WTC11 (cell line): ENCODE measurements around the gene EYS. TPM values are rescaled to one million over a fixed set of nuclear protein-coding genes. Genes with fewer than 3 reads are reported as not detected.

Experiments
- ATAC-seq: fragments of 200-7000 bp; cut with Tn5 transposase; 2 replicates; pipeline ENCODE4 v1.10.0; 2021; ENCODE audit warnings: mild to moderate bottlenecking, moderate library complexity
- CTCF ChIA-PET: fragments of 300-600 bp; sonication (Branson Sonifier 250); formaldehyde crosslinking; loops from one replicate; lab custom pipeline; 2021; ENCODE audit warnings: antibody characterized with exemption; lab: Charles Lee
- POLR2A ChIA-PET: fragments of 350-600 bp; sonication (Branson Sonifier 250); formaldehyde crosslinking; loops from one replicate; lab custom pipeline; 2021; ENCODE audit warnings: antibody characterized with exemption; lab: Charles Lee
- DNase-seq: peaks from one replicate; pipeline ENCODE4 v3.0.0; 2021; ENCODE audit warnings: low spot score
- H3K27ac Mint-ChIP-seq: 2 replicates; pipeline ENCODE4 v1.8.0; 2021; ENCODE audit warnings: mixed read lengths
- H3K27me3 Mint-ChIP-seq: 2 replicates; pipeline ENCODE4 v1.8.0; 2021; ENCODE audit warnings: low read depth, mild to moderate bottlenecking, moderate library complexity, mixed read lengths
- H3K36me3 Mint-ChIP-seq: 2 replicates; pipeline ENCODE4 v1.8.0; 2021; ENCODE audit warnings: mixed read lengths
- H3K4me1 Mint-ChIP-seq: 2 replicates; pipeline ENCODE4 v1.8.0; 2022; ENCODE audit warnings: mixed read lengths
- H3K4me3 Mint-ChIP-seq: 2 replicates; pipeline ENCODE4 v1.8.0; 2021; ENCODE audit warnings: mild to moderate bottlenecking, moderate library complexity, mixed read lengths
- H3K9me3 Mint-ChIP-seq: 2 replicates; pipeline ENCODE4 v1.8.0; 2021; ENCODE audit warnings: mixed read lengths
- FOXJ3 ChIP-seq: sonication (generic); formaldehyde crosslinking; IDR thresholded peaks from 2 replicates; pipeline ENCODE4 v1.9.0; 2021; ENCODE audit warnings: missing genetic modification reagents, mild to moderate bottlenecking, borderline replicate concordance
- FOXP1 ChIP-seq: sonication (generic); formaldehyde crosslinking; IDR thresholded peaks from 2 replicates; pipeline ENCODE4 v1.8.0; 2022; ENCODE audit warnings: missing genetic modification reagents, mild to moderate bottlenecking, moderate library complexity, borderline replicate concordance
- GABPB1 ChIP-seq: sonication (generic); formaldehyde crosslinking; IDR thresholded peaks from 2 replicates; pipeline ENCODE4 v1.8.1; 2023; ENCODE audit warnings: mild to moderate bottlenecking, missing genetic modification reagents
- MYBL2 ChIP-seq: sonication (generic); formaldehyde crosslinking; IDR thresholded peaks from 2 replicates; pipeline ENCODE4 v1.8.1; 2023; ENCODE audit warnings: mild to moderate bottlenecking, moderate library complexity, missing genetic modification reagents
- NFYB ChIP-seq: sonication (generic); formaldehyde crosslinking; conservative IDR thresholded peaks from 2 replicates; pipeline ENCODE4 v1.8.0; 2022; ENCODE audit warnings: low read depth, missing genetic modification reagents
- NR2C2 ChIP-seq: sonication (generic); formaldehyde crosslinking; IDR thresholded peaks from 2 replicates; pipeline ENCODE4 v1.8.0; 2022; ENCODE audit warnings: mild to moderate bottlenecking, missing genetic modification reagents
- PRRX2 ChIP-seq: fragments of 250-450 bp; sonication (Bioruptor Pico); IDR thresholded peaks from 2 replicates; pipeline ENCODE4 v1.8.0; 2021; ENCODE audit warnings: mild to moderate bottlenecking
- RELA ChIP-seq: sonication (generic); formaldehyde crosslinking; IDR thresholded peaks from 2 replicates; pipeline ENCODE4 v1.8.1; 2022; ENCODE audit warnings: missing genetic modification reagents, mild to moderate bottlenecking, borderline replicate concordance
- SP1 ChIP-seq: sonication (generic); formaldehyde crosslinking; conservative IDR thresholded peaks from 2 replicates; pipeline ENCODE4 v1.8.1; 2022; ENCODE audit warnings: missing genetic modification reagents
- ZNF263 ChIP-seq: sonication (generic); formaldehyde crosslinking; IDR thresholded peaks from 2 replicates; pipeline ENCODE4 v1.8.1; 2022; ENCODE audit warnings: low read depth, mild to moderate bottlenecking, moderate library complexity, missing genetic modification reagents
- ZNF317 ChIP-seq: sonication (generic); formaldehyde crosslinking; IDR thresholded peaks from 2 replicates; pipeline ENCODE4 v1.8.1; 2023; ENCODE audit warnings: low read depth, mild to moderate bottlenecking, moderate library complexity, missing genetic modification reagents, borderline replicate concordance
- total RNA-seq: library from RNA; stranded (reverse); gene quantifications from 3 replicates; pipeline ENCODE4 v1.2.3, GENCODE V29; 2021
- TF ChIP-seq, protein P1 (sequence below): sonication (generic); formaldehyde crosslinking; IDR thresholded peaks from 2 replicates; pipeline ENCODE4 v1.8.1; 2022; ENCODE audit warnings: missing genetic modification reagents, borderline replicate concordance
- TF ChIP-seq, protein P2 (sequence below): sonication (generic); formaldehyde crosslinking; IDR thresholded peaks from 2 replicates; pipeline ENCODE4 v1.8.0; 2023; ENCODE audit warnings: missing genetic modification reagents
- TF ChIP-seq, protein P3 (sequence below): fragments of 200-600 bp; IDR thresholded peaks from 2 replicates; pipeline ENCODE4 v1.8.0; 2022; ENCODE audit warnings: antibody characterized with exemption
- TF ChIP-seq, protein P4 (sequence below): sonication (generic); formaldehyde crosslinking; IDR thresholded peaks from 2 replicates; pipeline ENCODE4 v1.8.0; 2022; ENCODE audit warnings: mild to moderate bottlenecking, missing genetic modification reagents
- TF ChIP-seq, protein P5 (sequence below): sonication (generic); formaldehyde crosslinking; conservative IDR thresholded peaks from 2 replicates; pipeline ENCODE4 v1.8.1; 2022; ENCODE audit warnings: mild to moderate bottlenecking, missing genetic modification reagents
- TF ChIP-seq, protein P6 (sequence below): sonication (generic); formaldehyde crosslinking; IDR thresholded peaks from 2 replicates; pipeline ENCODE4 v1.8.0; 2023; ENCODE audit warnings: missing genetic modification reagents, mild to moderate bottlenecking, borderline replicate concordance
- TF ChIP-seq, protein P7 (sequence below): sonication (generic); formaldehyde crosslinking; IDR thresholded peaks from 2 replicates; pipeline ENCODE4 v1.8.1; 2023; ENCODE audit warnings: mild to moderate bottlenecking, missing genetic modification reagents, moderate library complexity
- TF ChIP-seq, protein P8 (sequence below): sonication (generic); formaldehyde crosslinking; IDR thresholded peaks from 2 replicates; pipeline ENCODE4 v1.8.0; 2022; ENCODE audit warnings: mild to moderate bottlenecking, missing genetic modification reagents

Gene EYS
- total RNA-seq, 1 experiment from 2014 or later: not detected

DNA sequence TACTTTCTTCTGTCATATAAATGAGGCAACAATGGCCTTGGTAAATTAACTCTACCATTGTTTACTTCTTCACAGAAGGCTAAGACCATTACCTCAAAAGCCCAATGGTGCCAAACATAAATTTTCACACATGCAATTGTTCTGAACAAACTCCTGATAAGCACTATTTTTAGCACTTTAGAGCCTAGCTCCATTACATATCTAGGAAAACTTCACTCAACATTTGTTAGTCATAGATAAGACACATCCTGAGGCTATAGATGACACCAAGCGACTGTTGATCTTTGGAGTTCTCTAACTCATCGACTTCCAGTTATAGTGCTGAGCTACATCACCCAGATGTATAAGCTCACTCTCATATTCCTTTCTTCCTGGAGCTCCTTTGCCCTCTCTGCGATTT is 245.9 kb downstream of the EYS start:
- Mint-ChIP-seq H3K9me3 (peaks cover 43% of the 10 kb centered on the region), H3K4me1 (no peaks in the 10 kb centered on the region), H3K27ac (no peak overlapping the region), H3K36me3 (peaks cover 21% of the 10 kb centered on the region), H3K4me3 (no peak overlapping the region), H3K27me3 (no peaks in the 10 kb centered on the region)
- ChIA-PET CTCF (no interaction called here), POLR2A (no interaction called here)
- no peak for TF ChIP-seq ZNF263 (CRISPR knock-in tag)
- TF ChIP-seq, protein P1, sequence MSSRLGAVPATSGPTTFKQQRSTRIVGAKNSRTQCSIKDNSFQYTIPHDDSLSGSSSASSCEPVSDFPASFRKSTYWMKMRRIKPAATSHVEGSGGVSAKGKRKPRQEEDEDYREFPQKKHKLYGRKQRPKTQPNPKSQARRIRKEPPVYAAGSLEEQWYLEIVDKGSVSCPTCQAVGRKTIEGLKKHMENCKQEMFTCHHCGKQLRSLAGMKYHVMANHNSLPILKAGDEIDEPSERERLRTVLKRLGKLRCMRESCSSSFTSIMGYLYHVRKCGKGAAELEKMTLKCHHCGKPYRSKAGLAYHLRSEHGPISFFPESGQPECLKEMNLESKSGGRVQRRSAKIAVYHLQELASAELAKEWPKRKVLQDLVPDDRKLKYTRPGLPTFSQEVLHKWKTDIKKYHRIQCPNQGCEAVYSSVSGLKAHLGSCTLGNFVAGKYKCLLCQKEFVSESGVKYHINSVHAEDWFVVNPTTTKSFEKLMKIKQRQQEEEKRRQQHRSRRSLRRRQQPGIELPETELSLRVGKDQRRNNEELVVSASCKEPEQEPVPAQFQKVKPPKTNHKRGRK: no peak
- TF ChIP-seq, protein P2, sequence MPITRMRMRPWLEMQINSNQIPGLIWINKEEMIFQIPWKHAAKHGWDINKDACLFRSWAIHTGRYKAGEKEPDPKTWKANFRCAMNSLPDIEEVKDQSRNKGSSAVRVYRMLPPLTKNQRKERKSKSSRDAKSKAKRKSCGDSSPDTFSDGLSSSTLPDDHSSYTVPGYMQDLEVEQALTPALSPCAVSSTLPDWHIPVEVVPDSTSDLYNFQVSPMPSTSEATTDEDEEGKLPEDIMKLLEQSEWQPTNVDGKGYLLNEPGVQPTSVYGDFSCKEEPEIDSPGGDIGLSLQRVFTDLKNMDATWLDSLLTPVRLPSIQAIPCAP (CRISPR knock-in tag): no peak
- TF ChIP-seq, protein P3, sequence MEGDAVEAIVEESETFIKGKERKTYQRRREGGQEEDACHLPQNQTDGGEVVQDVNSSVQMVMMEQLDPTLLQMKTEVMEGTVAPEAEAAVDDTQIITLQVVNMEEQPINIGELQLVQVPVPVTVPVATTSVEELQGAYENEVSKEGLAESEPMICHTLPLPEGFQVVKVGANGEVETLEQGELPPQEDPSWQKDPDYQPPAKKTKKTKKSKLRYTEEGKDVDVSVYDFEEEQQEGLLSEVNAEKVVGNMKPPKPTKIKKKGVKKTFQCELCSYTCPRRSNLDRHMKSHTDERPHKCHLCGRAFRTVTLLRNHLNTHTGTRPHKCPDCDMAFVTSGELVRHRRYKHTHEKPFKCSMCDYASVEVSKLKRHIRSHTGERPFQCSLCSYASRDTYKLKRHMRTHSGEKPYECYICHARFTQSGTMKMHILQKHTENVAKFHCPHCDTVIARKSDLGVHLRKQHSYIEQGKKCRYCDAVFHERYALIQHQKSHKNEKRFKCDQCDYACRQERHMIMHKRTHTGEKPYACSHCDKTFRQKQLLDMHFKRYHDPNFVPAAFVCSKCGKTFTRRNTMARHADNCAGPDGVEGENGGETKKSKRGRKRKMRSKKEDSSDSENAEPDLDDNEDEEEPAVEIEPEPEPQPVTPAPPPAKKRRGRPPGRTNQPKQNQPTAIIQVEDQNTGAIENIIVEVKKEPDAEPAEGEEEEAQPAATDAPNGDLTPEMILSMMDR: no peak
- TF ChIP-seq GABPB1 (CRISPR knock-in tag): no peak
- TF ChIP-seq, protein P4, sequence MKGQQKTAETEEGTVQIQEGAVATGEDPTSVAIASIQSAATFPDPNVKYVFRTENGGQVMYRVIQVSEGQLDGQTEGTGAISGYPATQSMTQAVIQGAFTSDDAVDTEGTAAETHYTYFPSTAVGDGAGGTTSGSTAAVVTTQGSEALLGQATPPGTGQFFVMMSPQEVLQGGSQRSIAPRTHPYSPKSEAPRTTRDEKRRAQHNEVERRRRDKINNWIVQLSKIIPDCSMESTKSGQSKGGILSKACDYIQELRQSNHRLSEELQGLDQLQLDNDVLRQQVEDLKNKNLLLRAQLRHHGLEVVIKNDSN (CRISPR knock-in tag): no peak
- no peak for TF ChIP-seq NFYB (CRISPR knock-in tag)
- TF ChIP-seq ZNF317: no peak
- no peak for TF ChIP-seq FOXP1 (CRISPR knock-in tag)
- TF ChIP-seq, protein P5, sequence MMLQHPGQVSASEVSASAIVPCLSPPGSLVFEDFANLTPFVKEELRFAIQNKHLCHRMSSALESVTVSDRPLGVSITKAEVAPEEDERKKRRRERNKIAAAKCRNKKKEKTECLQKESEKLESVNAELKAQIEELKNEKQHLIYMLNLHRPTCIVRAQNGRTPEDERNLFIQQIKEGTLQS (CRISPR knock-in tag): no peak
- TF ChIP-seq MYBL2 (CRISPR knock-in tag): no peak
- DNase-seq (no peak), ATAC-seq (no peak)

DNA sequence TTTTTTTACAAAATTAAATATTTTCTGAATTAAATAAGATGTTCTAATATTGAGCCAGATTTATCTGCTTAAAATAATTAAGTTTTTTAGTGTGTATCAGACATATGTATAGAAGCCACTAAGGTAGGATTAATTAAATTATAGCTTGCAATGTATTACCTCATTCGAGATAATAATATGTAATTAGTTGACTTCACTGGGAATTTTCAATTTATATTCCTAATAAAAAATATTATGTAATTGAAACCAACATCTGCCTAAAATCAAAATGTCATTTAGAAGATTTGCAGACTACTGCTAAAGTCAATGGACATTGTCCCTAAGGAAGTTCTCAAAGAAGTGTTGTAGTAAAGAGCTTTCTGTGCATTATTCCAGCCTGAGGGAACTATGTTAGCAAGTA is 254.7 kb downstream of the EYS start:
- ATAC-seq: no peak
- CTCF ChIA-PET: no interaction called here
- peaks cover 55% of the 10 kb centered on the region for H3K9me3 Mint-ChIP-seq
- no peak for TF ChIP-seq RELA
- TF ChIP-seq, all 79 proteins: peak for 0
- DNase-seq: no peak
- POLR2A ChIA-PET: no interaction called here
- Mint-ChIP-seq H3K4me1 (peaks cover 32% of the 10 kb centered on the region), H3K27me3 (no peaks in the 10 kb centered on the region), H3K4me3 (no peak overlapping the region), H3K27ac (no peak overlapping the region), H3K36me3 (peaks cover 31% of the 10 kb centered on the region)

DNA sequence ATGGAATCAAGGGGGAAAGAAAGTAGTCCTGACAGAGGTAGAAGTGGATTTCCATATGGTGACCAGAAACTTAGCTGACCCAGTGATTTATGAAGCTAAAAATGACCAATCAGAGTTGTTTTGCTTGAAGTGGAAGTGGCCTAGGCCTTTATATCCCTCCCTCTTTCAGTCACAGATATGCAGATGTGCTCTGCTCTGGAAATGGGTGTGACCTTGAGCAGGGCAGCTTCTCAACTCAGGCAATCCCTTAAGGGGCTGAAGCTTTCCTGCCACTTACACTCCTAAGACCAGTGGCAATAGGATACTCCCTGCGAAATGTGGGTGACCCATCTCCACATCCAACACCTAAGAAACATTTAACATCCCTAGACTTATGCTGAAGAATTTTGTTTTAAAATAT is 256.6 kb downstream of the EYS start:
- Mint-ChIP-seq H3K36me3 (peaks cover 19% of the 10 kb centered on the region), H3K9me3 (peaks cover 40% of the 10 kb centered on the region), H3K27me3 (no peaks in the 10 kb centered on the region), H3K27ac (no peak overlapping the region), H3K4me1 (peaks cover 32% of the 10 kb centered on the region), H3K4me3 (no peak overlapping the region)
- ATAC-seq (peak; percentile 100), DNase-seq (no peak)
- ChIA-PET CTCF (no interaction called here), POLR2A (no interaction called here)
- TF ChIP-seq PRRX2 (CRISPR knock-in tag) (no peak), SP1 (CRISPR knock-in tag) (no peak), FOXJ3 (no peak), NR2C2 (CRISPR knock-in tag) (no peak)
- TF ChIP-seq, protein P6, sequence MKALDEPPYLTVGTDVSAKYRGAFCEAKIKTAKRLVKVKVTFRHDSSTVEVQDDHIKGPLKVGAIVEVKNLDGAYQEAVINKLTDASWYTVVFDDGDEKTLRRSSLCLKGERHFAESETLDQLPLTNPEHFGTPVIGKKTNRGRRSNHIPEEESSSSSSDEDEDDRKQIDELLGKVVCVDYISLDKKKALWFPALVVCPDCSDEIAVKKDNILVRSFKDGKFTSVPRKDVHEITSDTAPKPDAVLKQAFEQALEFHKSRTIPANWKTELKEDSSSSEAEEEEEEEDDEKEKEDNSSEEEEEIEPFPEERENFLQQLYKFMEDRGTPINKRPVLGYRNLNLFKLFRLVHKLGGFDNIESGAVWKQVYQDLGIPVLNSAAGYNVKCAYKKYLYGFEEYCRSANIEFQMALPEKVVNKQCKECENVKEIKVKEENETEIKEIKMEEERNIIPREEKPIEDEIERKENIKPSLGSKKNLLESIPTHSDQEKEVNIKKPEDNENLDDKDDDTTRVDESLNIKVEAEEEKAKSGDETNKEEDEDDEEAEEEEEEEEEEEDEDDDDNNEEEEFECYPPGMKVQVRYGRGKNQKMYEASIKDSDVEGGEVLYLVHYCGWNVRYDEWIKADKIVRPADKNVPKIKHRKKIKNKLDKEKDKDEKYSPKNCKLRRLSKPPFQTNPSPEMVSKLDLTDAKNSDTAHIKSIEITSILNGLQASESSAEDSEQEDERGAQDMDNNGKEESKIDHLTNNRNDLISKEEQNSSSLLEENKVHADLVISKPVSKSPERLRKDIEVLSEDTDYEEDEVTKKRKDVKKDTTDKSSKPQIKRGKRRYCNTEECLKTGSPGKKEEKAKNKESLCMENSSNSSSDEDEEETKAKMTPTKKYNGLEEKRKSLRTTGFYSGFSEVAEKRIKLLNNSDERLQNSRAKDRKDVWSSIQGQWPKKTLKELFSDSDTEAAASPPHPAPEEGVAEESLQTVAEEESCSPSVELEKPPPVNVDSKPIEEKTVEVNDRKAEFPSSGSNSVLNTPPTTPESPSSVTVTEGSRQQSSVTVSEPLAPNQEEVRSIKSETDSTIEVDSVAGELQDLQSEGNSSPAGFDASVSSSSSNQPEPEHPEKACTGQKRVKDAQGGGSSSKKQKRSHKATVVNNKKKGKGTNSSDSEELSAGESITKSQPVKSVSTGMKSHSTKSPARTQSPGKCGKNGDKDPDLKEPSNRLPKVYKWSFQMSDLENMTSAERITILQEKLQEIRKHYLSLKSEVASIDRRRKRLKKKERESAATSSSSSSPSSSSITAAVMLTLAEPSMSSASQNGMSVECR (CRISPR knock-in tag): no peak
- TF ChIP-seq, protein P7, sequence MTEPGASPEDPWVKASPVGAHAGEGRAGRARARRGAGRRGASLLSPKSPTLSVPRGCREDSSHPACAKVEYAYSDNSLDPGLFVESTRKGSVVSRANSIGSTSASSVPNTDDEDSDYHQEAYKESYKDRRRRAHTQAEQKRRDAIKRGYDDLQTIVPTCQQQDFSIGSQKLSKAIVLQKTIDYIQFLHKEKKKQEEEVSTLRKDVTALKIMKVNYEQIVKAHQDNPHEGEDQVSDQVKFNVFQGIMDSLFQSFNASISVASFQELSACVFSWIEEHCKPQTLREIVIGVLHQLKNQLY: no peak
- TF ChIP-seq, protein P8, sequence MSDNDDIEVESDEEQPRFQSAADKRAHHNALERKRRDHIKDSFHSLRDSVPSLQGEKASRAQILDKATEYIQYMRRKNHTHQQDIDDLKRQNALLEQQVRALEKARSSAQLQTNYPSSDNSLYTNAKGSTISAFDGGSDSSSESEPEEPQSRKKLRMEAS (CRISPR knock-in tag): no peak
- TF ChIP-seq, protein P3: no peak
